ENCODE results near the gene DRC1.

The DRC1 gene

GRCh38 chr2:26395394-26395793 lies 6.3 kb upstream of the DRC1 start:
- TF ChIP-seq, protein P1, sequence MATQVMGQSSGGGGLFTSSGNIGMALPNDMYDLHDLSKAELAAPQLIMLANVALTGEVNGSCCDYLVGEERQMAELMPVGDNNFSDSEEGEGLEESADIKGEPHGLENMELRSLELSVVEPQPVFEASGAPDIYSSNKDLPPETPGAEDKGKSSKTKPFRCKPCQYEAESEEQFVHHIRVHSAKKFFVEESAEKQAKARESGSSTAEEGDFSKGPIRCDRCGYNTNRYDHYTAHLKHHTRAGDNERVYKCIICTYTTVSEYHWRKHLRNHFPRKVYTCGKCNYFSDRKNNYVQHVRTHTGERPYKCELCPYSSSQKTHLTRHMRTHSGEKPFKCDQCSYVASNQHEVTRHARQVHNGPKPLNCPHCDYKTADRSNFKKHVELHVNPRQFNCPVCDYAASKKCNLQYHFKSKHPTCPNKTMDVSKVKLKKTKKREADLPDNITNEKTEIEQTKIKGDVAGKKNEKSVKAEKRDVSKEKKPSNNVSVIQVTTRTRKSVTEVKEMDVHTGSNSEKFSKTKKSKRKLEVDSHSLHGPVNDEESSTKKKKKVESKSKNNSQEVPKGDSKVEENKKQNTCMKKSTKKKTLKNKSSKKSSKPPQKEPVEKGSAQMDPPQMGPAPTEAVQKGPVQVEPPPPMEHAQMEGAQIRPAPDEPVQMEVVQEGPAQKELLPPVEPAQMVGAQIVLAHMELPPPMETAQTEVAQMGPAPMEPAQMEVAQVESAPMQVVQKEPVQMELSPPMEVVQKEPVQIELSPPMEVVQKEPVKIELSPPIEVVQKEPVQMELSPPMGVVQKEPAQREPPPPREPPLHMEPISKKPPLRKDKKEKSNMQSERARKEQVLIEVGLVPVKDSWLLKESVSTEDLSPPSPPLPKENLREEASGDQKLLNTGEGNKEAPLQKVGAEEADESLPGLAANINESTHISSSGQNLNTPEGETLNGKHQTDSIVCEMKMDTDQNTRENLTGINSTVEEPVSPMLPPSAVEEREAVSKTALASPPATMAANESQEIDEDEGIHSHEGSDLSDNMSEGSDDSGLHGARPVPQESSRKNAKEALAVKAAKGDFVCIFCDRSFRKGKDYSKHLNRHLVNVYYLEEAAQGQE (IDR thresholded peaks at IDR 0.05; ENCODE audit: low read depth), result no peak
- no peak for TF ChIP-seq RAD21 (IDR thresholded peaks at IDR 0.05; ENCODE audit: low read depth)

DNA sequence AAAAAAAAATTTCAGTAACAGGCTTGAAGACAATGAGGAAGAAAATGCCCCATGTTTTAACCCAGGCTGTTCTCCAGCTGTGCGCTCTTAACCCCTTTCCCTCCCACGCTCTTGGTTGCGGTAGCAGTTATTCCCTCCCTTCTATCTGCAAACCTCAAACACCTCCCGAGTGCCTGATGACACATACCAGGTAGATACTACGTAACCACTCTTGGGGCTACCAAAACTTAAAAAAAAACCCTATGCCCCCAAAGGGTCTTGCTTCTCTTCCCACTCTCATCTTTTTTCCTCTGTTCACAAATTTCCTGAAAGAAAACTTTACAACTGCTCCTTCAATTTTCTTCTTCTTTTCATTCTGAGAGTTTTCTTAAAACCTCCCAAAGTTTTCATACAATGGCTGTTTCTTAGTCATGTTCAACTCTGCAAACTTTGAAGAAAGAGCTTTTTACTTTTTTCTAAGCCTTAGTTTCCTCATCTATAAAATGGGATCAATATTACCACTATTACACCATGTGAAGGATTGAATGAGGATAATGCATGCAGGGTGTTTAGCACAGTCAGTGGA lies 4.9 kb upstream of the DRC1 start:
- TF ChIP-seq TAF1 (IDR thresholded peaks at IDR 0.05; ENCODE audit: low read depth), result no peak
- TF ChIP-seq EGR1 (IDR thresholded peaks at IDR 0.05), result no peak
- no peak for TF ChIP-seq TCF12 (IDR thresholded peaks at IDR 0.05; ENCODE audit: low read depth)
- TF ChIP-seq, protein P1 (IDR thresholded peaks at IDR 0.05; ENCODE audit: low read depth), result no peak
- no peak for TF ChIP-seq ZBTB7A (IDR thresholded peaks at IDR 0.05; ENCODE audit: low read depth)
- no peak for TF ChIP-seq CREB1 (IDR thresholded peaks at IDR 0.05; ENCODE audit: low read depth)
- no peak for TF ChIP-seq USF1 (IDR thresholded peaks at IDR 0.05)
- TF ChIP-seq EP300 (IDR thresholded peaks at IDR 0.05; ENCODE audit: borderline replicate concordance), result no peak
- TF ChIP-seq, protein P2, sequence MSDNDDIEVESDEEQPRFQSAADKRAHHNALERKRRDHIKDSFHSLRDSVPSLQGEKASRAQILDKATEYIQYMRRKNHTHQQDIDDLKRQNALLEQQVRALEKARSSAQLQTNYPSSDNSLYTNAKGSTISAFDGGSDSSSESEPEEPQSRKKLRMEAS (IDR thresholded peaks at IDR 0.05), result no peak
- no peak for TF ChIP-seq TEAD4 (IDR thresholded peaks at IDR 0.05)
- no peak for TF ChIP-seq CEBPB (IDR thresholded peaks at IDR 0.05)
- no peak for TF ChIP-seq YY1 (IDR thresholded peaks at IDR 0.05; ENCODE audit: low read depth)
- TF ChIP-seq RAD21 (IDR thresholded peaks at IDR 0.05; ENCODE audit: low read depth), result no peak
- no peak for TF ChIP-seq FOXM1 (IDR thresholded peaks at IDR 0.05; ENCODE audit: borderline replicate concordance, low read depth)
- no peak for TF ChIP-seq NFIC (IDR thresholded peaks at IDR 0.05)

- TF ChIP-seq RAD21 (IDR thresholded peaks at IDR 0.05; ENCODE audit: low read depth), result no peak
- TF ChIP-seq TCF12 (IDR thresholded peaks at IDR 0.05; ENCODE audit: low read depth), result peak; percentile 32; the same call in 1 of the 2 replicates
Observed at GRCh38 chr2:26399771-26400376, 1.8 kb upstream of the DRC1 start.

DNA sequence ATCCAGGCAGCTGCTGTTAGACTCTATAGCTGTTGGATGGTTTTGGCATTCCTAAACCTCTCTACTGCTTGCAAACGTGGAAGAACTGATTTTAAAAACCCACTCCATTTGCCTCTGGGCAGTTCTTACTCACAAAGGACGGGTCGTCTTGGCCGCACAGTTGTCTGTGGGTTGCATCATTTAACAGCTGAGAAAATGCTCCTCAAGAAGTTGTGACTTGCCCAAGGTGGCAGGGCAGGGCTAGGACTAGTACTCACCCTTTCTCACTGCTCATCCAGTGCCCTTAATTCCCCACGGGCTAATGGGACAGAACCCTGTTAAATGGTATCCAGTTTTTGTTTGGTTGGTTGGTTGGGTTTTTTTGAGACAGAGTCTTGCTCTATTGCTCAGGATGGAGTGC lies 997 bp upstream of the DRC1 start:
- TF ChIP-seq EP300 (IDR thresholded peaks at IDR 0.05; ENCODE audit: borderline replicate concordance) (no peak), USF1 (IDR thresholded peaks at IDR 0.05) (no peak), NFIC (IDR thresholded peaks at IDR 0.05) (no peak), CEBPB (IDR thresholded peaks at IDR 0.05) (no peak), TCF12 (IDR thresholded peaks at IDR 0.05; ENCODE audit: low read depth) (no peak), ZBTB7A (IDR thresholded peaks at IDR 0.05; ENCODE audit: low read depth) (no peak), TEAD4 (IDR thresholded peaks at IDR 0.05) (no peak)
- TF ChIP-seq, protein P1 (IDR thresholded peaks at IDR 0.05; ENCODE audit: low read depth), result no peak

DNA sequence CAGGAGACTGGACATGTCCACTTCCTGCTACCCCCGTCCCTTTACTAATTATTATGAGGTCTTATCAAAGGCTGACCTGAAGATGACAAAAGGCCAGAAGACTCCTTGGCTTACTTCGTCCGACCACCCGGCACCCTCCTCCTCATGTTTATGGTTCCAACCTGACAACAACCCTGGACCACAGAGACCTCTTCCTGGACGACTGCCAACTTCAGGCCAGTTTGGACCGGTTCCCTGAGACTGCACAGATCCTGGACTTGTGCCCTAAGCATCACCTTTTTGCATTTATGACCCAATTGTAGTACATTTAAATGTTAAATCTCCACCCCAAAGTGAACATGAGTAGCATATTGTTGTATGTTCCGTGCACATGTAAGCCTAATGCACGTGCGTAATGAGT lies 5.8 kb downstream of the DRC1 start:
- TF ChIP-seq RAD21 (IDR thresholded peaks at IDR 0.05; ENCODE audit: low read depth), result no peak
- no peak for TF ChIP-seq CEBPB (IDR thresholded peaks at IDR 0.05)
- TF ChIP-seq CREB1 (IDR thresholded peaks at IDR 0.05; ENCODE audit: low read depth), result no peak
- 0 out of 2 replicates have a peak, but pooled peaks have one; percentile 18 for TF ChIP-seq NFIC (IDR thresholded peaks at IDR 0.05)
